Measurements from ENCODE around the gene MAGT1.
"Not testable (repeated sequence)": the region's sequence is repeated elsewhere in the genome, so short reads cannot be mapped to it uniquely, and the experiment has no call there.

- TF ChIP-seq CTCF (IDR thresholded peaks at IDR 0.05); POLR2AphosphoS5 (IDR thresholded peaks at IDR 0.05; ENCODE audit: insufficient read depth in 1 of 2, low read depth in 1 of 2): not testable (repeated sequence)
These were observed 49.8 kb upstream of the MAGT1 start for GRCh38 chrX:77945031-77945430.

Data from vagina (tissue), 2 donors.